GM18517 (cell line): ENCODE measurements around the gene TXNDC16.
"Not testable (repeated sequence)": the region's sequence is repeated elsewhere in the genome, so short reads cannot be mapped to it uniquely, and the experiment has no call there.

ENCODE experiments used
- ATAC-seq: cut with Tn5 transposase; IDR thresholded peaks from one replicate; pipeline ENCODE4 v1.9.1; 2021; ENCODE audit warnings: mild to moderate bottlenecking, moderate library complexity; ENCODE audit not compliant: unreplicated experiment

TXNDC16 gene

DNA sequence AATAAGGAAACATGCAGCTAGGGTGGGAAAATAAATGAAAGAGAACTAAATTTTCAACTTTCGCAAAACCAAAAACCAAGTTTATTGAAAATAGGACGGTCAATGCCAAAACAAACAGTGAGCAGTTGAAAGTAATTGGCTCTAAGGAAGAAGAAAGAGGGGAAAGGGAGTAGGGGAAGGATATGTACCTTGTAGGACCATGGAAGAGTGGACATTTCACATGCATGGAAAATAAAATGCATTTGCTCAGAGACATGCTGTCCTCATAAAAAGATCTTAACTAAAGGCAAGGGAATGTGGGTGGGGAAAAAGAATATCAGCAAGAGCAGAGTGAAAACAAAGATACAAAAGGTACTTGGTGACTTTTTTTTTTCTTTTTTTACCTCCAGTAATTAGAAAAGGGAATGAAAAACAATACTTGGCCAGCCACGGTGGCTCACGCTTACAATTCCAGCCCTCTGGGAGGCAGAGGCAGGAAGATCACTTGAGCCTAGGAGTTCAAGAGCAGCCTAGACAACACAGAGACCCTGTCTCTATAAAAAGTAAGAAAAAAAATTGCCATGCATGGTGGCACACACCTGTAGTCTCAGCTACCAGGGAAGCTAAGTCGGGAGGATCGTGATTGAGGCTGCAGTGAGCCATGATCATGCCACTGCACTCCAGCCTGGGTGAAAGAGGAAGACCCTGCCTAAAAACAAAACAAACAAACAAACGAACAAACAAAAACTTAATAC, 6.6 kb downstream of the TXNDC16 start:
- no peak for ATAC-seq

DNA sequence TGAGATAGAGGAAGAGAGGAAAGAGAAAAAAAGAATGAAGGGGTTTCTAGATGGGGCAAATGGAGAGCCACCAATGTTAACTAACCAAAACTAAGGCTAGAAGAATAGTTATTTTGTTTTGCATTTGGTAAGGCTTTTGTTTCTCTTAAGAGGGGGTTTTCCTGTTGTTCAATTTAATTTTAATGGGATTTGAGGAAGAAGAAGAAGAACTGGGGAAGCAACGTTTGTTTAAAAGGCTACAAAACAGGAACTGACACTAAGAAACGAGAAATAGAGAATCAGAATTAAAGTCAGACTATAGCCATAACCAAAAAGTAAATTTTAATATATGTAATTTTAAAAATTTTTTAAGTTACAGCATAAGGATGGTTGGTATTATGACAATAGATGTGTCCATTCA, 13.7 kb downstream of the TXNDC16 start:
- ATAC-seq, result no peak

DNA sequence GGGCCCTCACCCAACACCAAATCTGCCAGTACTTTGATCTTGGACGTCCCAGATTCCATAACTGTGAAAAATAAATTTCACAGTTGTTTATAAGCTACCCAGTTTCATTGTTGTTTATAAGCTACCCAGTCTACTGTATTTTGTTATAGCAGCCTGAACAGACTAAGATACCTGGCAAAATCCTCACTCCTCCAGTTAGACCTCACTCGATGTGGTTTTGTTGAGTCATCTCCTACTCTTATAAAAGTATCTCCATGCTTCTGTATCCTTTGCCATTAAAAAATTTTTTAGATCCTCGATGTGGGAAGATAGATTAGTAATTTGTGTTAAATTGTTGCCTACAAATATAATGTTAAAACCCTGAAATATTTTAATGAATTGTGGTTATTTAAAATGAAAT, 16.0 kb downstream of the TXNDC16 start:
- no peak for ATAC-seq

GRCh38 chr14:52531481-52531880, 20.8 kb downstream of the TXNDC16 start:
- no peak for ATAC-seq

DNA sequence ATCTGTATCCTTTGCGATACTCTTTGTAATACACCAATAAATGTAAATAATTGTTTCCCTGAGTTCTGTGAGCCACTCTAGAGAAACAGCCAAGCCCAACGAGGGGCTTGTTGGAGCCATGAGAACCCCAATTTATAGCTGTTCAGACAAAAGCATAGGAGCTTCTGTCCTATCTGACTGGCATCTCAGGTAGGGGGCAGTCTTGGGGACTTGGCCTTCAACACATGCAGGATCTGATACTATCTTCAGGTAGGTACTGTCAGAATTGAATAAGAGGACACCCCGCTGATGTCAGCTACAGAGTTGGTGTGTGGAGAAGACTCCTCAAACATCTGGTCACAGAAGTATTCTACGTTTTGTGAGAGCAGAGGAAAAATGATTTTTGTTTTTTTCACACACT, 25.3 kb downstream of the TXNDC16 start:
- ATAC-seq, result no peak

- ATAC-seq, result no peak
Measured at GRCh38 chr14:52522581-52523345, 29.5 kb downstream of the TXNDC16 start.

- ATAC-seq, result no peak
Measured at GRCh38 chr14:52522033-52522432, 30.3 kb downstream of the TXNDC16 start.

DNA sequence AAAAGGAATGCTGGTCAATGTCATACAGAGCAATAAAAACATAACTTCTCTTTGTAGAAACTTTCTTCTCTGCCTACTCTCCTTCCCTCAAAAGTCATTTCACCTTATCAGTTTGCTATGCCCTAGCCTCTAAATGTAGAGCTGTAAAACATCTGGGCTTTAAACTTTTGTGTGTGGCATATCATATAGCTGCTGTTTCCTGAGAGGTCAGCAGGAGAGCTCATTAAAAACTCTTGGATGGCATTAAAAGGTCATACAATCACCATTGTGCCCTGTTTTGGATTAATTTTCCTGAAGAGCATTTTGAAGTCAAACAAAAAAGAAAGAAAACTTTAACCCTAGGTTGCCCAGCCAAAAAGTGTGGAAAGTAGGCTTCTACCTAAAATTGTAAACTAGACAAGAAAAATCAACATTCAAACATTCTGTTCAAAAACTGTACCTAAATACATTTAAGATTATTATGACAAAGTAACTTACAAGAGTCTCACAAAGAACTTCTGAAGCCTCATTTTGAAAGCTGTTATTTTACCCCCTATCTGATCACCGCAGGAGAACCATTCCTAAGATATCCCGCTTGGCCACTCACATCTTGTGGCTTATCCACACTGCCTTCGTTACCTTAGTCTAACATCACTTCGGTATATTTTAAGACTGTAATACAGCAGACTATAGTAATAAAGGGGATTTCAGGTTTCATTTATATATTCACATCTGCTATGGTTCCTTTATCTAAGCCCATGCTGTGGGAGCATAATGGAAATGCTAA, 38.1 kb downstream of the TXNDC16 start:
- no peak for ATAC-seq

GRCh38 chr14:52513249-52513648, 39.1 kb downstream of the TXNDC16 start:
- no peak for ATAC-seq

GRCh38 chr14:52494444-52494843, 57.9 kb downstream of the TXNDC16 start:
- no peak for ATAC-seq

DNA sequence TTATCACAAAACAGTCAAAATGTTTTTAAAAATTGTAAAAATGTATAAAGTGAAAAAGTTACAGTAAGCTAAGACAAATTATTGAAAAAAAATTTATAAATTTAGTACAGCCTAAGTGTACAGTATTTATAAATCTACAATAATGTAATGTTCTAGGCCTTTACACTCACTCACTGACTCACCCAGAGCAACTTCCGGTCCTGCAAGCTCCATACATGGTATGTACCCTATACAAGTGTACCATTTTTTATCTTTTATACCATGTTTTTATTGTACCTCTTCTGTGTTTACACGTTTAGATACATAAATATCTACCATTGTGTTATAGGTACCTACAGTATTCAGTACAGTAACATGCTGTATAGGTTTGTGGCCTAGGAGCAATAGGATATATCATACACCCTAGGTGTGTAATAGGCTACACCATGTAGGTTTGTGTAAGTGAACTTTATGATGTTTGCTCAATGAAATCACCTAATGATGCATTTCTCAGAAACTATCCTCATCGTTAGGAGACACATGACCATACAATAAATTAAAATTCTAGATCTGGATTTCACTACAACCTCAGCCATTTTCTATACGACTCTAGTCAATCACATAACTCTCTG, 66.8 kb downstream of the TXNDC16 start:
- no peak for ATAC-seq

DNA sequence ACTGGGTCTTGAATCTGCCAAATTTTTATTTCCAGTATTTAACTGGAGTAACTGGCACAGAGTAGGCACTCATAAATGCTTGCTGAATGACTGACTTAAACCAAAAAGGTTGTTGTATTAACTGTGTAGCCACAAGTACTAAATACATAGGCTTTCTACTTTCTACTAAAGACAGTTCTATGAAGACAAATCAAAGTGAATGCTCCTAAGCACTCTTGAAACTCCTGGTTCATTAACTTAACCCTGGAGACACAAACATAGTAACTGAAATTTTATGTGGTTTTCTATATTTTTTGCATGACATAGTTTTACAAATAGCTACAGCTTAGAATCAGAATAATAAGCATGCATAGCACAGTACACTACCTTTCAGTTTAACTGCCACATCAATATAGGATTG, 70.4 kb downstream of the TXNDC16 start:
- no peak for ATAC-seq

DNA sequence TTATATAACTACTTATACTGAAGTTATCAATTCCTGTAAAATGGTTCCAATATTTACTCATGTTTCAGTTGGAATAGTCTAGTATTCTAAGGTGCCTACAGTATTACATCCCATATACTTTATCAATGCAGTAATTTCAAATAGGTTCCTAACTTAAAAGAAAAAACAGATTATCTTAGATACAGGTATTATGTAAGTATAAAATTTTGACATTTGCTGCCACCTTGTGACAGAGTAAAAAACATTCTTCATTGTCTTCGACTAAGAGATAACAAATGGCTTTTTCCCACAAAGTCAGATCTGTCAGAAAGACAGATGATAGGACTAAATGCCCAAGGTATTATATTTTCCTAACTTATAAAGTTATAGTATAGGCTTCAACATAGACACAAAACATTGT, 78.7 kb downstream of the TXNDC16 start:
- ATAC-seq, result no peak

- no peak for ATAC-seq
Measured at GRCh38 chr14:52472728-52473127, 79.6 kb downstream of the TXNDC16 start.

DNA sequence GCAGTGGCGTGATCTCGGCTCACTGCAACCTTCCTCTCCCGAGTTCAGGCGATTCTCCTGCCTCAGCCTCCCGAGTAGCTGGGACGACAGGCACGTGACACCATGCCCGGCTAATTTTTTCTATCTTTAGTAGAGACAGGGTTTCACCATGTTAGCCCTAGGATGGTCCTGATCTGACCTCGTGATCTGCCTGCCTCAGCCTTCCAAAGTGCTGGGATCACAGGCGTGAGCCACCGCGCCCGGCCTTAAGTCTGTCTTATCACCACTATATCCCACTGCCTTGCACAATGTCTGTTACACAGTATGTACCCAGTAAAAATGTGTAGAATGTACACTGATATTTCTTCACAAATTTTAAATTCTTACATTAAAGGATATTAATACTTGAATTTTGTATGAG, 80.1 kb downstream of the TXNDC16 start:
- ATAC-seq, result not testable (repeated sequence)

DNA sequence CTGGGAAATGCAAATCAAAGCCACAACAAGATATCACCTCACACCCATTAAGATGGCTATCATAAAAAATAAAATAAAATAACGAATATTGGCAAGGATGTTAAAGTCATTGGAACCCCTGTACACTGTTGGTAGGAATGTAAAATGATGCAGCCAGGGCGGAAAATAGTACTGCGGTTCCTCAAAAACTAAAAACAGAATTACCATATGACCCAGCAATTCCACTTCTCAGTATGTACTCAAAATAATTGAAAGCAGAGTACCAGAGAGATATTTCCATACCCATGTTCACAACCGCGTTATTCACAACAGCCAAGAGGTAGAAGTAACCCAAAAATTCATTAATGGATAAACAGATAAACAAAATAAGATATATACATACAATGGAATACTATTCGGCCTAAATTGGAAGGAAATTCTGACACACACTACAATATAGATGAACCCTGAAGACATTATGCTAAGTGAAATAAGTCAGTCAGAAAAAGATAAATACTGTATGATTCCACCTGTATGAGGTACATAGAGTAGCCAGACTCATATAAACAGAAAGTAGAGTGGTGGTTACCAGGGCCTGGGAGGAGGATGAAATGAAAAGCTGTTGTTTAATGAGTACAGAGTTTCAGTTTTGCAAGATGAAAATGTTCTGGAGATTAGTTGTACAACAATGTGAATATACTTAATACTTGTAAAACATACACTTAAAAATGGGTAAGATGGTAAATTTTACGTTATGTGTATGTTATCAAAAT, 84.6 kb downstream of the TXNDC16 start:
- no peak for ATAC-seq

DNA sequence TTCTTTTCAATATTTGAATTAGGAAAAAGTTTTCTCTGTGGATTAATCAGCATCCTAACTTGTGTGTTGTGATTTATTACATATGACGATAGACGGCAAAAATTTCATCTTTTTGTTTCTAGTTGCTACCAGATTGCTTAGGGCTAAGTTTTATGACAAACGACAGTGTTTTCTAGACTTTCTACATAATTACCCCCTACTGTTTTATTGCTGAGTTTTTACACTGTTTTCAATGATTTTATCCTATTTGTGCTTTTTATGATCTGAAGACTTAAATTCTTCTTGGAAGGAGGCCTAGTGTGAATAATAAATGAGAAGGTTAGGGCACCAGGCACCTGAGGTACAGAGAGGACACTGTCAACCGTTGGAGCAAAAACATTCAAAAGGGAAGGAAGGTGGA, 88.1 kb downstream of the TXNDC16 start:
- ATAC-seq, result no peak

GRCh38 chr14:52463375-52463774, 88.9 kb downstream of the TXNDC16 start:
- no peak for ATAC-seq

DNA sequence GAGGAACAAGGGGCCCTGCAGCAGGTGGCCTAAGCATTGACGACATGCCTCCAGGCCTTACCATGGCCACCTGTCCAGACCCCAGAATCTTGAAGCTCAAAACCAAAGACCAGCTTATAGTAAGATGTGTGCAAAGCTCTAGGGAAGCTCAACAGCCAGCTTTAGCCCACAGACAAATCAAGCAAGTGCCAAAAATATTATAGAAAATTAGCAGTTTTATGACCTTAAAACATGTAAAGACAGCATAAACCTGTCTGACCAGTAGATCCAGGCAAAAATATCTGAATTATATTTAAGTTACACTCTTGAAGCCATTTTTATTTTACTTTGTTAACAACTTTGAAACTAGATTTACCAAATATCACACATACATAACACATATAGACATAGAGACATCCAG, 90.6 kb downstream of the TXNDC16 start:
- ATAC-seq, result no peak

DNA sequence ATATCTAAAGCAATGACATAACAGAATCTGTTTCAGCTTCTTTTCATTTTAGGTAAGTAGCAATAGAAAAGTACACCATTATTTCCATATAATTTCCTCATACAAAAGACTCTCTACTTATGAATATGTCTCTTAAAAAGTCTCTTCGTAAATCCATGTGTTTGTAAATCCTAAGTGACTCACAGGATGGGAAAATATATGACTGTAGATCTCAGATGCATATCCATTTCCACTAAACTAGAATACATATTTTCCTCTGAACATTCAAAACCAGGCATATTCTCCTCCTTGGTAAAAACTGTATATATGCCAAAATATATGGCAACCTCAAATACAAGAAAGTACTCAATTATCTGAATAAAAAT, 93.6 kb downstream of the TXNDC16 start:
- ATAC-seq, result no peak

DNA sequence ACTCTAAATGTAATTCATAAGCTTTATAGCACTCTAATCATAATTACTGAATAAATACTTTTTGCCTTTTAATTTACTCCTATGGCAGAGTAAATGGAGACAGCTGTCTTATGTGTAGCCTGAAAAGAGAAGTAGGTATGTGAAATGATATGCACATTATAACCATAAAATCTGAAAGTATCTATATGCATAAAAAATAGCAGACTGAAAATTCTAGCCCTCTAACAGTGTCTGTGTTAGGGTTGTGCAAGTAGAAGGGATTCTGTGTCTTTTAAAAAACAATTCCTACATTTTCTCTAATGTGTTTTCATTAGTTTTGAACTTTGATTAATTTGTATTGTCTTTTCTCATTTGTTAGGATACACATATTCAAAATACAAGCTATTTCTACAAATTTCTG, 94.9 kb downstream of the TXNDC16 start:
- no peak for ATAC-seq
